Fibroblast of skin of right quadriceps (primary cell): ENCODE measurements around the gene RIMBP2.
"Not testable (repeated sequence)": the region's sequence is repeated elsewhere in the genome, so short reads cannot be mapped to it uniquely, and the experiment has no call there.

Experiments
- DNase-seq: peaks from one replicate; pipeline ENCODE4 v3.0.0-alpha.2; 2013

The RIMBP2 gene

DNA sequence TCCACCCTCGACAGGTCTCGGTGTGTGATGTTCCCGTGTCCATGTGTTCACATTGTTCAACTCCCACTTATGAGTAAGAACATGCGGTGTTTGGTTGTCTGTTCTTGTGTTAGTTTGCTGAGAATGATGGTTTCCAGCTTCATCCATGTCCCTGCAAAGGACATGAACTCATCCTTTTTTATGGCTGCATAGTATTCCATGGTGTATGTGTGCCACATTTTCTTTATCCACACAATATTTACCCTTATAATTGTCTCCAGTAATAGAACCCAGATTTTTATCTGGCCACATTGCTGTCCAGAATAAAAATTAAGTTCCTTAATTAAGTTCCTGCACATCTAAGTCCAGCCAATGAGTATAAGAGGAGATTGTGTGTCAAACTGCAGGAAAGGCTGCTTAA, 22.3 kb upstream of the RIMBP2 start:
- not testable (repeated sequence) for DNase-seq

DNA sequence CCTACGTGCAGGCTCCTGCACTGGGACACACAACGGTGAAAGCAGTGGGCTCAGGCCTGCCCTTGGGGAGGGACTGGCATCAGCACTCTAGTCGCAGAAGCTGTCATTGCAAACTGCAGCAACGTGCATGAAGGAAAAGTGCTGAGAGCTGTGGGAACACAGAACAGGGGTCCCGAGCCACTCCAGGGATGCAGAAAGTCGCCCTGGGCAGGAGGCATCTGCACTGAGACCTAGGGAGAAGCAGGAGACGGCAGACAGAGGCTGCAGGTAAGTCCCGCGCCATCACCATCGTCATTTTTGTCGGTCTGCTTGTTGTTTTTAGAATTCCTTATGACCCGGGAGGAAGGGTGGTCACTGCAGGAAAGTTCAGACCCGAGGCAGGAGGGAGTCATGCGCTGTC, 21.6 kb upstream of the RIMBP2 start:
- DNase-seq = no peak

DNA sequence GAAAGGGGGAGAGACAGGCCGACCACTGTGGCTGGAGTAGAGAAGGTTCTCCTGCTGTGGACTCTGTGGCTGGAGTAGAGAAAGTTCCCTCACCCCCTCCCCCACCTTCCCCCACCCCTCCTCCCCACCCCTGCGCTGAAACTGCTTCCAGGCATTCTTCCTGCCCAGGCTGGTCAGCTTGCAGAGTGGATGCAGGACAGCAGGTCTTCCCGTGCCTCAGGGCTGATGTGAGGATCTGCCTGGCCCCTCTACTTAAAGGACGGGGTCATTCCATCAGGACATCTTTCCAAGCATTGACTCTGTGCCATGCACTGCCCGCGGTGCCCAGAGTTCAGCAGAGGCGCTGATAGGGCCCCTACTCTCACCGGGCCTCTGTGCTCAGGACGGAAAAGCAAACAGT, 13.2 kb upstream of the RIMBP2 start:
- no peak for DNase-seq

DNA sequence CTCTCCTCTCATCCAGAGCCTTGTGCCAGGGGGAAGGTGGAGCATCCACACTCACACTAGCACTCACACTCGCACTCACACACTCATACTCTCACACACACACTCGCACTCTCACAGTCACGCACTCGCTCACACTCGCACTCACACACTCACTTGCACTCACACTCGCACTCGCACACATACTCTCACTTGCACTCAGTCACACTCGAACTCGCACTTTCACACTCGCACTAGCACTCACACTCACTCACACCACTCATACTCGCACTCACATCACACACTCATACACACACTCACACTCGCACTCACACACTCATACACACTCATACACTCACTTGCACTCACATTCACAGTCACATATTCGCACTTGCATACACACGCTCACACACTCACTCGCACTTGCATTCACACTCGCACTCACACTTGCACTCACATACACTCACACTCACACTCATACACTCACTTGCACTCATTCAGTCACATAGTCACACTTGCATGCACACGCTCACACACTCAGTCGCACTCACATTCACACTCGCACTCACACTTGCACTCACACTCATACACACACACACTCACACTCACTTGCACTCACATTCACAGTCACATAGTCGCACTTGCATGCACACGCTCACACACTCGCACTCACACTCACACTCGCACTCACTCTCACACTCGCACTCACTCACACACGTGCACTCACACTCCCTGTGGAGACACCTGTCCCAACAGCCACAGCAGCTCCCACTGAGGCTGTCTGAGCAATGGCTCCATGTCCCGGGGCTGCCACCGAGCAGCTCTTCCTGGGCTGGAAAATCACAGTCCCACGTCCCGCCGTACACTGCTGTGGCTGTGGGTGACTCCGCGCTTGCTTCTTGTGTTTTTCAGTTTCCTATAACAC, 12.3 kb upstream of the RIMBP2 start:
- DNase-seq = no peak

DNA sequence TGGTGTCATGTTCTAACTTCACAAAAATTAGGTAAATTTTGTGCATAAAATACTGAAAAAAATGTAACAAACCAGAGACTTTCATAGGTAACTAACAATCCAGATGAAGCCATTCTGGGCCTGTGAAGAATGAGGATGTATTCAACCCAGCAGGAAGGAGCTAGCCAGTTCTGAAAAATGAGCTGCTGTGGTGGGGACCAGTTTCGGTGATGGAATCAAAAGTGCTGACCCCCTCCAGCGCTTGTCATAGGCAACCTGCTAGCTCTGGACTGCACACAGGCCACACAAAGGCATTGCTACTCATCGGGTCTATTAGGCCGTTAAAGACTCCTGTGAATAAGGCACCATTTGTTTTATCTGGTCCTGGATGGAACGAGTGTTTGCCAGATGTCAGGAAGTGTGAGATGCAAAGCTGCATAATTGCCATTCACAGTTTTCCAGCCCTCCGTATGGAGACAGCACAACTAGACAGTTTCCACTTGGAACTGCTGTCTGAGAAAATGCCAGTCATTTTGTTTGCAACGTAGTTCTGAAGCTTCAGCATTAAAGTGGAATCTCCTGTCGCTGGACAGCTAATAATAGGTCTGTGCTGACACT, 3.3 kb upstream of the RIMBP2 start:
- DNase-seq = no peak

DNA sequence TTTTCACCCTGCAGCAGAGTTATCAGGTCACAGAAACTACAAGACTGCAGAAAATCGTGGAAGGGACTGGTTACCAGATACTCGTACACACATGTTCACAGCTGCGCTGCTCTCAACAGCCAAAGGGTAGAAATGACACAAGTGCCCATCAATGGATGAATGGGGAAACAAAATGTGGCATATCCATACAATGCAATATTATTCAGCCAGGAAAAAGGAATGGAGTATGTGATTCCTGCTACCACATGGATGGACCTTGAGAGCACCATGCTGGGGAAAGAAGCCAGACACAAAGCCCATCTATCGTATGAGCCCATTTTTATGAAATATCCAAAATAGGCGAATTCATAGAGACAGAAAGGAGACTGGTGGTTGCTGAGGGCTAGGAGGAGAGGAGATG, 1.7 kb upstream of the RIMBP2 start:
- no peak for DNase-seq

DNA sequence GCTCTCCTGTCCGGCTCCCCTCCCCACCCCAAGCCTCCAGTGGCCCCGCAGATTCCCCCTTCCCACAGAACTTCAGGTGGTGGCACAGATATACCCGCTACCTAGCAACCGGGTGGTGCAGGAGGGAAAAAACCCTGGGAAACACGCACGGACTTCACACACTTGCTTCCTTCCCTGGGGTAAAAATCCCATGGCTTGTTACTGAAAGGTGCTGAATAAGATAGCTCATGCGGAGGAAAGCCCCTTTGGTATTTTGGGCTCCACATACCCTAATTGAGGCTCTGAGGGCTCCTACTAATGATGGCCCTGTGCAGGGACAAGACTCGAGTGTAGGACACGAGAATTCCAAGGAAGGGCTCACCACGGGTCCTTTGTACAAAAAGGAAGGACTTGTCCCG, 869 bp upstream of the RIMBP2 start:
- DNase-seq = no peak

DNA sequence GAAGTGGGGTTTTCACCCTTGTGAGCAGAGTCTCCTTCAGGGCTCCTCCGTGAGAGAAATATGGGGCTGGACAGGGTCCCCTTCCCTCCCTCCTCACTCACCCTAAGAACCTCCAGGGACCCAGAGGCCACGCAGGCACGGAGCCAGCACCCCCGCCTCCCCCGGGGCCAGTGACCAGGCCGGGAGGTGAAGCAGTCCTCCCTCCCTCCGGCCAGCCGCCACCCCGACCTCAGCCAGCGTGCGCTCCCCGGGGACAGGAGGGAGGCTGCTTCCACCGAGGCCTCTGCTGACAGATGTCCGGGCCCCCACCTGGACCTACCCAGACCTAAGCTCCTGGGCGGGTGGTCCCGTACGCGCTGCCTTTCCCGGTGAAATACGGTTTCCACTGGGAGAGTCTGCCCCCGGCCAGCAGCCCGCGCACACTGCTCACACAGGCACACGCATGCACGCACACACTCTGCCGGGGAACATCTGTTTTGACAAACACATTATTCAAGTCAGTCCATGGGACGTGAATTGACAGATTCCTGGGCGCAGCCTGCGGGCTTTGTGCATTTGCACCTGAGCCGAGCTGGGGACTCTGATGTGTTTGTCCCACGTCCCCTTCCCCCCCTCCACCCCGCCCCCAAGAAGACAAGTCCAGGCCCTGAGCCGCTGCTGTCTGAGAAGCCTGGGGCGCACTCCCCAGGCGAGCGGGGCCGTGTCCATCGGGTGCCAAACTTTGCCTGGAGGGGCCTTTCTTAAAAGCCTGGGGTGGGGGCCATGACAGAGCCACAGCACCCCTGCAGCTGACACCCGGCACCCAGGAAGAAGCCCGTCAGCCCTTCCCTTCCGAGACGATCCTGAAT, 725 bp downstream of the RIMBP2 start:
- peak; percentile 5 for DNase-seq

DNA sequence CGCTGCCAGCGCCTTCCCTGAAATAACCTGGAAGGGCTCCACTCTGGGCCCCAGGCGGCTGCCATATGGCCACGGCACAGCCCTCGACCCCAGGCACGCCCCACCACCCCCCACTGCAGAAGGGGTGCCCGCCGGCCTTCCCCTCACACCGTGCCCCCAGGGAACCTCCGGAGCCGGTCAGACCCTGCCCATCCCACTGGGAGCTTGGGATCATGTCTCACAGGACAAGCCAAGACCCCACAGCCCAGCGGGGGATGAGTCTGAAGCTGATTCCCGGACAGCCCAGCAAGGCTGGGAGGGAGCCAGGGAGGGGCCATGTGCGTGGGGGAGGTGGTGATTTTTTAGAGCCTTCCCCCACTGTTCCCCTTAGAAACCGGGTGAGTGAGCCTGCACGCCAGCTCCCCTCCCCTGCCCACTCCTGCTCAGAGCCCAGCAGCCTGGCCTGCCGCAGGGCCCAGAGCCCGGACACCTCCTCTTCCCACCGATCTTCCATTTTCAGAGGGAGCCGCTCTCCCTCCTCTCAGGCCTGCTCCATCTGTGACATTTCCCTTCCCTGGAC, 1.4 kb downstream of the RIMBP2 start:
- no peak for DNase-seq

DNA sequence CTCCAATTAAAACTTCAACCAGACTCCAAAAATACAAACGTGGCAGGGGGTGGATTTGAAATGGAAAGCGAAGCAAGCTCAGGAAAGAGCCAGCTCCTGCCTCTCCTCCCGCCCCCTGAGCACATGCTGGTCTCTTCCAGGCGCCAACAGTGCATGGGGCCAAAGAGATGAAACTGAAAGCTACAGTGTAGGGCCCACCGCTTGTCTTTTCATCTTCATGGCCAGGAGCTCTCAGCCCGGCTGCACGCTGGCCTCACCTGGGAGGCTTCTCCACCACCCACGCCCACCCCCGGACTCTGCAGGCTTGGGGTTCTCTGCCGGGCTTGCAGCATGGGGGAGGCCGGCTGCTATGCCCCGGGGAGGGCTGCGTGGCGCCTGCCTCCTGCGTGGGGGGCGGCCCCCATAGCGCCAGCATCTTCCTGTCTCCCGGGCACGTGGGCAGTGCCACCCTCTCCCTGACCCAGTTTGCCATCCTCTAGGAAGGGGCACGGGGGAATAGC, 2.0 kb downstream of the RIMBP2 start:
- DNase-seq = no peak

DNA sequence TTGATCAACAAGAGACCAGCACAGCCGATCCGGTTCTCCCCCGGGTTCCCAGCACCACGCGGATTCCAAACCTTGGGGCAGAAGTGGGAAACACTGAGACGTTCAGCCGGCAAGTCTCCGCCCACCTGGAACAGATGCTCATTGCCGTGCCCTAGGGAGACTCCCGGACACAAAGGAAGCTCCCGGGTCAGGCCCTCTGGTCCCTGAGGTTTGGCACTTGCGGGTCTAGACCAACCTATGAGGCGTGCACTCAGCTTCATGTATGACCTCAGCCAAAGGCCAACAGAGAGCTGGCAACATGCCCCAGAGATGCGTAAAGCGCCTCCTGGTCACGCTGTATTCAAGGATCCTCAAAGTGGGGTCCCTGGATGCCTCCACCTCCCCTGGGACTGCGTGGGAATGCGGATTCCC, 2.5 kb downstream of the RIMBP2 start:
- no peak for DNase-seq

DNA sequence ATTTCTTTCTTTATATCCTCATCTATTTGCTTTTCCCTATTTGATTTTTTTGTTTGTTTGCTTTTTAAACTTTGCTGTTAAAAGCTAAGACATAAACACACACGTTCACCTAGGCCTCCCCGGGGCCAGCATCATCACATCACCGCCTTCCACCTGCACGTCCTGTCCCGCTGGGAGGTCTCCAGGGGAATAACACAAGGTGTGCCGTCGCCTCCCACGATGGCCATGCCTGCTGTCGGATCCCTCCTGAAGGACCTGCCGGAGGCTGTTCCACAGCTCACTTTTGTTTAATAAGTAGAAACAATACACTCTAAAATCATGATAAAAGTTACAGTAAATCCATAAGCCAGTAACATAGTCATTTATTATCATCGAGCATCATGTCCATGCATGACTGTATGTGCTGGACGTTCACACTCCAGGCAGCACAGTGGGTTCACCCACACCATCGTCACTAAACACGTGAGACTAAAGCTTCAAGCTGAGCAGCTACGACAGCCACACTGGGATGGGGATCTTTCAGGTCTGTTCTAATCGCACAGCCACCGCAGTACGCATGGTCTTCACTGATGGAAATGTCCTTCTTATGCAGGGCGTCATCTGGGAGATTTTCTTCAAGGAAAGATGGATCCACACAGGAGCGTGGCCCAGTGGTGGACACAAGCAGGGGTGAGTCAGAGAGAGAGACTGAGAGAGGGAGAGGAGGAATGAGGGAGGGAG, 3.6 kb downstream of the RIMBP2 start:
- DNase-seq = no peak

DNA sequence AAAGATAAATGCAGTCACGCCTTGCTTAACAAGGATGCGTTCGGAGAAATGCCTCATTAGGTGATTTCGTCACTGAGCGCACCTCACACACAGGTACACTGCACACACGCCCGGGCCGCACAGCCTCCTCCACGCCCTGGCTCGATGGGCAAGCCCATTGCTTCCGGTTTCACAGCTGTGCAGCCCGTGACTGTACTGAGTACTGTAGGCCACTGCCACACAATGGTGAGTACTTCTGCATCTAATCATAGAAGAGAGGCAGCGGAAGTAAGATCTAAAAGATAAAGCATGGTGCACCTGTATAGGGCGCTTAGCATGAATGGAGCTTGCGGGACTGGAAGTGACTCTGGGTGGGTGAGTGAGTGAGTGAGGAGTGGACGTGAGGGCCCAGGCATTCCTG, 4.3 kb downstream of the RIMBP2 start:
- DNase-seq = no peak

DNA sequence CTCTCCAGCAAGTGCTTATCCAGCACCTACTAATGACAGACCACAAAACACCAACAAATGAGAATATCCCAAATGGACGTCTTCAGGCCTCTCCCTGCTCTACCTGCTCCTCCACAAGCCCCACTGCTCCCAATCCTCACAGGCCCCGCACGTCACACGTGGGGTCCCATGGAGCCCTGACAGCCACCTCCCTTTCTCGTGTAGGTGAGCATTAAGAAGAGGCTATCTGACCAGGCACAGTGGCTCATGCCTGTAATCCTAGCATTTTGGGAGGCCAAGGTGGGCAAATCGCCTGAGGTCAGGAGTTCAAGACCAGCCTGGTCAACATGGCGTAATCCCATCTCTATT, 5.4 kb downstream of the RIMBP2 start:
- DNase-seq = no peak

DNA sequence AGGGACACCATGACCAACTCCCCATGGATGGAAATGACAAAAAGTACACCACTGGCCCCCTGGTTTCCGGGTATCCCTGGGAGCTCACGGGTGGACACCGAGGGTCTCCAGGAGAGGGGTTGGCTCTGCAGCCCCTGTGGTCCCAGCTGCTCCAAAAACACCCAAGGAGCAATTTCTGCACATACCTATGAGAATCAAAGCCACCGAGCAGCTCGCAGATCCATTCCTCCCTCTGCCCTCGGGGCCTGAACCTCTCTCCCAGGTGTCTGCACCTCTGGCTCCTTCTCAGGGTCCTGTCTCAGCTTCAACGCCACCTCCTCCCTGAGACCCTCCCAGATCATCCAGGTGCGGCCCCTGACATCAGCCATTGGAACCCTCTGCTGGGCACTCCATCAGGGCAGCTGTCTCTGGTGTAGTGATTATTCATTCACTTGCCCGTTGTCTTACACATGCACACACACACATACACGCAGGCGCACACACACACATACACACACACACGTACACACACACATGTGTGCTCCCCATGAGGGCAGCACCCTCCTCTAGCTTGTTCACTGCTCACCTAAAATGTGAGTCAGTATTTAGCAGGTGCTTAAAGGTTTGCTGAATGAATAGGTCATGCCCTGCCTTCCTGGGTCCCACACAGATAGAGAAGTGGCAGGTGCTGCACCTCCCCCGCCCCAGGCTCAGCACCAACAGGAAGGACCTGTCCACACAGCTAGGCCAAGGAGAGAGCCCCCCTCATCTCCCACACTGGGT, 5.9 kb downstream of the RIMBP2 start:
- no peak for DNase-seq

DNA sequence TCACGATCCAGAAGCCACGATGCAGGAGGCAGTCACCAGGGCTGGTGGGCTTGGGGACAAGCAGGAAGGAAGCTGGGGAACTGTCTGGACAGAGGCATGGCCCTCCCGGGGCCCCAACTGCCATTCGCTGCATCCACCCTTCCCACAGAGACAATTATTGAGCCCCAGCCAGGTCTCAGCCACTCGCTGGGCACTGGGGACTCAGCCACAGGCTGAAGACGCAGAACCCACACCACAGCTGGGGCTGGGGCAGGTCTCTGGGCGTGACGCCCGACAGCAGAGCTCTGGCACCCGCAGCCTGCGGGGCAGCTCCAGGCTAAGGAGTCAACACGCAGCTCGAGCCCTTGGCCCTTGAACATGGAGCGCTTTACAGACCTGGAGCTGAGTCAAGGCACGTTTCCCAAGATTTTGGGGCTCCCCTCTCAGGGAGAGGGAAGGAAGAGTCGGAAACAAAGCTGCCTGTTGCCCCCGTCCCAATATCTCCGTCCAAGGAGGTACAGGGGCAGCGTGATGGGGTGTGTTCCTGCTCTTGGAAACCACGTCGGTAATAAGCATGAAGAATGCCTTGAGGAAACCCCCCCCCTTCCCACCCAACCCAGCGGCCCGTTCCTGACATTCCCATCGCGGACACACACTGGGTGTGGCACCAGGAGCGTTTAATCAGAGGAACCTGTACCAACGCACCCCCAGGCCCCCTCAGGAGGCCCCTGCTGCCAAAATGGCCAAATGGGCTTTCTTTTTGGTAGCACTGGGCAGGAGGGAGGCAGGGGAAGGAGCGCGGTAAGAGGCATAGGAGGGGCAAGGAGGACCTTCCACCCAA, 6.7 kb downstream of the RIMBP2 start:
- DNase-seq = no peak

DNA sequence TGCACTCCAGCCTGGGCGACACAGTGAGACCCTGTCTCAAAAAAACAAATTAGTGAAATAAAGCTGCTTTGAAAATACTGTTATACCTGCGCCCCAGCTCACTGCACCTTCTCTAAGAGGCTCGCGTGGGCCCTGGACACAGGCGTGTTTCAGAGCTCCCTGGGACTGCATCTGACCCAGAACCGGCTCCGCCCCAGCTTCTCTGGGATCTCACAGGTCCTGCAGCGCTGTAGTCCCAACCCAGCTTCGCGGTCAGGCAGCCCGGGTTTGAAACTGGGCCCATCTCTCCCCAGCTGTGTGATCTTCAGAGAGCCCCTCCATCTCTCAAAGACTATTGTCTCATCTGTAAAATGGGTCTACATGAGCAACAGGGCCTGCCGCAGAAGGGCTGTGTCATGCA, 7.5 kb downstream of the RIMBP2 start:
- no peak for DNase-seq

DNA sequence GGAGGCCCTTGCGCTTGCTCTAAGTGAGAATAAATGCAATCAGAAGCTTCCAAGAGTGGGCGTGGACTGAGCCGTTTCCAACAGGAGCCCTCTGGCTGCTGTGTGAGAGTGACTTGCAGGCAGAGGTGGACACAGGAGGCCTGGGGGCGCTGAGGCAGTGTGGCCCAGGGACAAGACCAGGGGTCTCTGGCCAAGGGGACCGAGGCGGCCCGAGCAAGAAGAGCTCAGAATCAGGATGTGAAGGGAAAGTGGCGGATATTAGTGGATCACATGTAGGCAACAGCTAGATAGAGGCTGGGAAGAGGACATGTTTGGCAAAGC, 8.6 kb downstream of the RIMBP2 start:
- DNase-seq = no peak

DNA sequence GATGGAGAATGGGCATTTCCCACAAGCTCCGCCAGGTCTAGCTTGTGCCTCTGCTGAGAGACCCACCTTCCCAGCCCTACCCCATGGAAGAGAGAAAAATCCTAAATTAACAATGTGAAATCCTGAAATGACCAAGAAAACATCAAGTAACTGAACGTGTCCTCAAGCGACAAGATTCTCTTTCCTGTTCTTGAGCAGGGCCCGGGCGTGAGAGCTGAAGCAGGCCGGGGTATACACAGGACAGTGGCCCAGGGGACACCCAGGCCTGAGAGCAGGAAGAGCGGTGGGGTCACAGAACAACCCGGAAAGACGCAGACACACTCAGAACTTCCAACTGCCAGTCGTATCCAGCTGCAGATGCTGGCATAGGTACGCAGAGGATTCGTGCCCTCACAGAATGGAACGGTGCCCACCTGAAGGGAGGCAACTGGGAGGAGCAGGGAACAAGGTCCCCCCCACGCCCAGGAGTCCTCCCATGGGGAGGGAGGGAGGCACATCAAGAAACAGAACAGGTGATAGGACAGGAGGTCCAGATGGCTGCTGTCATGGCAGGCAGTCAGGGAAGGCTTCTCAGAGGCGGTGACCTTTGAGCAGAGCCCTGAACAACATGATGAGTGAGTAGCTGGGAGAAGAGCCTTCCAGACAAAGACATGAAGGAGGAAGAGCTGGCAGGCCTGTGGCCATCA, 9.1 kb downstream of the RIMBP2 start:
- no peak for DNase-seq

DNA sequence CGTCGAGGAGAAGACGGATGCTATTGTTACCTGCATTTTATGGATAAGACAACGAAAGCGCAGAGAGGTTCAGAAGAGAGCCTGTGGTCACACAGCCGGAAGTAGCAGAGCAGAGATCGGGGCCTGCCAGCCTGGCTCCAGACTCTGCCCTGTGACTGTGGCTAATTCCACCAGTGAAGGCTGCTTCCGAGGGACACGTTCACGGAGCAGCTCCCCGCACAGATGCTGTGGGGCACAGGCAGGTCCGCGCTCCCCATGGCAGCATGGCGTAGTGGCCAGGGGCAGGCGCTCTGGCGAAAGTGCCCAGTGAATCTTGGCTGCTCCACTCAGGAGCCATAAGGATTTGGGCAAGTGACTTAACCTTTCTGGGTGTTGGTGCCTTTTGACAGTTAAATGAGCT, 9.8 kb downstream of the RIMBP2 start:
- no peak for DNase-seq
